IMR-90 (cell line): ENCODE measurements around the gene ATP1A2. TPM values are rescaled to one million over a fixed set of nuclear protein-coding genes. Genes with fewer than 3 reads are reported as not detected.

ENCODE experiments used
- ATAC-seq: fragments of 200-7000 bp; cut with Tn5 transposase; 2 replicates; pipeline ENCODE4 v1.9.1; 2020; ENCODE audit warnings: low read depth, mild to moderate bottlenecking, moderate library complexity
- BruUV-seq: library from RNA; stranded (reverse); fragments of 400-500 nt; replicated peaks from 2 replicates; lab custom pipeline; 2021; lab: Mats Ljungman, UMichigan
- CTCF ChIA-PET: fragments of 300-600 bp; formaldehyde crosslinking; extraction: SDS; loops from one replicate; lab custom pipeline; 2021; ENCODE audit warnings: antibody characterized with exemption; lab: Yijun Ruan, JAX
- POLR2A ChIA-PET: fragments of 300-600 bp; sonication (Branson Sonifier 250); formaldehyde crosslinking; loops from one replicate; lab custom pipeline; 2022; ENCODE audit warnings: antibody characterized with exemption; ENCODE audit not compliant: unreplicated experiment; lab: Charles Lee
- DNase-seq: peaks from one replicate; pipeline ENCODE4 v3.0.0; 2013
- H2AFZ ChIP-seq: replicated peaks from 2 replicates; pipeline ENCODE3; 2013; ENCODE audit warnings: low read length, mild to moderate bottlenecking; ENCODE audit not compliant: poor library complexity
- H2AK5ac ChIP-seq: 2 replicates; pipeline ENCODE4 v1.6.1; 2013; ENCODE audit warnings: low read depth, low read length, inconsistent platforms
- H2AK9ac ChIP-seq: replicated peaks from 2 replicates; pipeline ENCODE3; 2013; ENCODE audit warnings: mild to moderate bottlenecking, low read depth, low read length, moderate library complexity; ENCODE audit not compliant: poor library complexity
- H2BK120ac ChIP-seq: 2 replicates; pipeline ENCODE4 v1.6.1; 2013; ENCODE audit warnings: low read depth, low read length, inconsistent platforms
- H2BK15ac ChIP-seq: 3 replicates; pipeline ENCODE4 v1.6.1; 2013; ENCODE audit warnings: low read depth, low read length, inconsistent platforms
- H2BK20ac ChIP-seq: 2 replicates; pipeline ENCODE4 v1.6.1; 2013; ENCODE audit warnings: low read depth, mild to moderate bottlenecking, inconsistent platforms, low read length, moderate library complexity
- H2BK5ac ChIP-seq: 2 replicates; pipeline ENCODE4 v1.6.1; 2013; ENCODE audit warnings: mild to moderate bottlenecking, low read depth, low read length, inconsistent platforms; ENCODE audit not compliant: poor library complexity, severe bottlenecking
- H3K14ac ChIP-seq: replicated peaks from 2 replicates; pipeline ENCODE4 v1.6.1; 2013; ENCODE audit warnings: low read depth, low read length, inconsistent platforms
- H3K18ac ChIP-seq: 2 replicates; pipeline ENCODE4 v1.6.1; 2013; ENCODE audit warnings: low read depth, low read length, control low read depth
- H3K23ac ChIP-seq: 2 replicates; pipeline ENCODE4 v1.6.1; 2013; ENCODE audit warnings: low read depth, low read length, inconsistent platforms
- H3K27ac ChIP-seq: 2 replicates; pipeline ENCODE4 v1.5.1; 2013; ENCODE audit warnings: mild to moderate bottlenecking, control low read depth, low read length; ENCODE audit not compliant: insufficient read depth
- H3K27me3 ChIP-seq: 2 replicates; pipeline ENCODE4 v1.6.1; 2013; ENCODE audit warnings: low read length; ENCODE audit not compliant: control insufficient read depth, insufficient read depth
- H3K36me3 ChIP-seq: 2 replicates; pipeline ENCODE4 v1.6.1; 2013; ENCODE audit warnings: low read length, mixed read lengths; ENCODE audit not compliant: control insufficient read depth, insufficient read depth
- H3K4ac ChIP-seq: 2 replicates; pipeline ENCODE4 v1.6.1; 2013; ENCODE audit warnings: low read depth, low read length, inconsistent platforms
- H3K4me1 ChIP-seq: 2 replicates; pipeline ENCODE4 v1.6.1; 2013; ENCODE audit warnings: low read length, mixed read lengths; ENCODE audit not compliant: control insufficient read depth, insufficient read depth
- H3K4me2 ChIP-seq: 2 replicates; pipeline ENCODE4 v1.6.1; 2013; ENCODE audit warnings: low read depth, mild to moderate bottlenecking, control low read depth, low read length, moderate library complexity
- H3K4me3 ChIP-seq: 2 replicates; pipeline ENCODE4 v1.5.1; 2013; ENCODE audit warnings: low read depth, mild to moderate bottlenecking, control low read depth, low read length, moderate library complexity; ENCODE audit not compliant: insufficient read depth
- H3K56ac ChIP-seq: 2 replicates; pipeline ENCODE4 v1.6.1; 2013; ENCODE audit warnings: low read length, inconsistent platforms; ENCODE audit not compliant: insufficient read depth; ENCODE audit errors: extremely low read depth
- H3K79me1 ChIP-seq, 2 experiments: 2 replicates each; pipeline ENCODE4 v1.6.1; 2013; ENCODE audit warnings: low read length in 2 of 2, inconsistent platforms in 1 of 2, low read depth in 1 of 2
- H3K9ac ChIP-seq: 2 replicates; pipeline ENCODE4 v1.6.1; 2013; ENCODE audit warnings: low read depth, low read length, control low read depth
- H3K9me1 ChIP-seq: 2 replicates; pipeline ENCODE4 v1.6.1; 2013; ENCODE audit warnings: low read length, inconsistent platforms; ENCODE audit not compliant: insufficient read depth
- H3K9me3 ChIP-seq: 2 replicates; pipeline ENCODE4 v1.6.1; 2013; ENCODE audit warnings: low read length; ENCODE audit not compliant: control insufficient read depth, insufficient read depth
- H4K20me1 ChIP-seq: 2 replicates; pipeline ENCODE4 v1.6.1; 2013; ENCODE audit warnings: low read length, inconsistent platforms; ENCODE audit not compliant: insufficient read depth
- H4K5ac ChIP-seq: 2 replicates; pipeline ENCODE4 v1.6.1; 2013; ENCODE audit warnings: mild to moderate bottlenecking, low read depth, low read length, control low read depth
- H4K8ac ChIP-seq, 2 experiments: 2 replicates each; pipeline ENCODE4 v1.6.1; 2013; ENCODE audit warnings: low read depth in 2 of 2, low read length in 2 of 2, control low read depth in 1 of 2, inconsistent platforms in 1 of 2
- H4K91ac ChIP-seq: 2 replicates; pipeline ENCODE4 v1.6.1; 2013; ENCODE audit warnings: low read depth, low read length, inconsistent platforms; ENCODE audit not compliant: insufficient read depth
- BHLHE40 ChIP-seq: fragments of 150-350 bp; IDR thresholded peaks from 2 replicates; pipeline ENCODE4 v1.6.1; 2016; ENCODE audit warnings: mild to moderate bottlenecking, low read depth, low read length
- MAFK ChIP-seq: IDR thresholded peaks from 2 replicates; pipeline ENCODE4 v1.6.1; 2012; ENCODE audit warnings: low read depth, low read length, improper control_type of control experiment
- MAZ ChIP-seq: IDR thresholded peaks from 2 replicates; pipeline ENCODE4 v1.6.1; 2012; ENCODE audit warnings: low read depth, mild to moderate bottlenecking, low read length, improper control_type of control experiment, moderate library complexity, borderline replicate concordance
- MXI1 ChIP-seq: IDR thresholded peaks from 2 replicates; pipeline ENCODE4 v1.6.1; 2012; ENCODE audit warnings: low read depth, mild to moderate bottlenecking, low read length, moderate library complexity, borderline replicate concordance
- RAD21 ChIP-seq: IDR thresholded peaks from 2 replicates; pipeline ENCODE4 v1.6.1; 2012; ENCODE audit warnings: low read length, improper control_type of control experiment
- RCOR1 ChIP-seq: IDR thresholded peaks from 2 replicates; pipeline ENCODE4 v1.6.1; 2012; ENCODE audit warnings: mild to moderate bottlenecking, low read length, improper control_type of control experiment; ENCODE audit not compliant: insufficient replicate concordance
- RFX5 ChIP-seq: IDR thresholded peaks from 2 replicates; pipeline ENCODE4 v1.8.0; 2012; ENCODE audit warnings: low read depth, mild to moderate bottlenecking, low read length, moderate library complexity
- SMC3 ChIP-seq: fragments of 150-350 bp; IDR thresholded peaks from 2 replicates; pipeline ENCODE4 v1.6.1; 2016; ENCODE audit warnings: low read depth, mild to moderate bottlenecking, antibody characterized with exemption, low read length, moderate library complexity
- WGBS, 2 experiments: methylation state at CpG; one replicate each; pipeline versions ENCODE4 v1.1.5 to v1.1.7; 2013; ENCODE audit warnings: missing lambda C conversion rate in 2 of 2; ENCODE audit not compliant: insufficient read length in 1 of 2; ENCODE audit errors: extremely low coverage in 2 of 2; 5-methylcytosine and 5-hydroxymethylcytosine counted together
- dilution Hi-C: fragments of 300-500 bp; cut with HindIII; formaldehyde crosslinking; loops from one replicate; pipeline ENCODE4 v1.14.3; 2018; ENCODE audit warnings: low sequenced_read_pairs; ENCODE audit not compliant: unreplicated experiment
- in situ Hi-C: fragments of 300-500 bp; cut with MboI; formaldehyde crosslinking; loops from 3 replicates; pipeline ENCODE4 v1.14.3; 2019; ENCODE audit warnings: low sequenced_read_pairs, inconsistent platforms, mixed read lengths
- intact Hi-C: fragments of 100-400 bp; cut with micrococcal nuclease; formaldehyde crosslinking; loops from 2 replicates; pipeline ENCODE4 v1.10.0; 2022
- polyA plus RNA-seq, 3 experiments: library from polyadenylated mRNA; depleted of rRNA; stranded (reverse); fragments of >200 nt; gene quantifications; 2 replicates each; pipeline ENCODE4 v1.2.3, GENCODE V29; 2012; ENCODE audit warnings: low replicate concordance in 1 of 3
- total RNA-seq: library from RNA; depleted of rRNA; stranded (reverse); fragments of >200 nt; gene quantifications from 2 replicates; pipeline ENCODE4 v1.2.3, GENCODE V29; 2012
- TF ChIP-seq, protein P1 (sequence below): conservative IDR thresholded peaks from 2 replicates; pipeline ENCODE4 v1.5.1; 2012; ENCODE audit warnings: mild to moderate bottlenecking, low read depth, low read length, improper control_type of control experiment

ATP1A2 gene
- total and polyA plus RNA-seq, 2 of the 4 experiments (the other 2 are of a cell fraction) = under 0.01 to 0.15 TPM

DNA sequence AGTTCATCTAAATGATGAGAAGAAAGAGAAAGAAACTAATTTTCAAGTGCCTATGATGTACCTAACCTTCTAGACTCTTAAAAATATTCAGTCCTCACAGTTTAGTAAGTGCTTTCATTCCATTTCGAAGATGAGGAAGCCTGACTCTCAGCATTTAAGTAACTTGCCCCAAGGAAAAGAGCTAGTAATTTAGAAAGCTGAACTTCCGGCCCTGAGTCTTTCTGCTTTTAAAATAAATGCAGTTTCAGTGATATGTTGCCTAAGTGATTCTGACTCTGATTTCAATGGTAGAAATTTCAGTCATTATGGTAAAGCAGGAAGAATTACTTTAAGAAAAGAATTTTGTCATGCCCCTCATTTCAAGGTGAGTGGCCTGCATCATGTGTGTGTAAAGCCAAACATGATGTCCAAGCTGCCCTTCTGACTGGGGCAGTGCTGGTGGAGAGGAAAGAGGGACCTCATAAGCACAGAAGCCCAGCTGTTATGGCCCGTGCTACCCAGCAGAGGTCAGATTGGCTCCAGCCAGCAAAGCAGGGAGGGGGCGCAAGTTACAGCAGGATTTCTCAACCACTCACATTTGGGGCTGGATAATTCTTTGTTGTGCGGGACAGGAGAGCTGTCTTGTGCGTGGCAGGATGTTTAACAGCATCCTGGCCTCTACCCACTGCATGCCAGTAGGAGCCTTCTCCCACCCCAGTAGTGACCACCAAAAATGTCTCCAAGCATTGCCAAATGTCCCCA, 46.6 kb downstream of the ATP1A2 start:
- no TSS peak for BruUV-seq
- no peak overlapping the region for H3K4ac ChIP-seq
- H3K56ac ChIP-seq = no peak overlapping the region
- H3K27ac ChIP-seq = no peak overlapping the region
- WGBS, 2 experiments = 74% methylated on average over 2 of the region's 6 CpGs; no CpG with 5 or more reads in 1 of the 2 experiments
- H3K79me1 ChIP-seq = no peaks in the 10 kb centered on the region
- H2BK20ac ChIP-seq = no peak overlapping the region
- no peak overlapping the region for H4K91ac ChIP-seq
- no peak overlapping the region for H3K23ac ChIP-seq
- no peak overlapping the region for H2AK5ac ChIP-seq
- H3K27me3 ChIP-seq = peaks cover 42% of the 10 kb centered on the region
- DNase-seq (peak; percentile 22), ATAC-seq (peak; percentile 74; the same call in 1 of the 2 replicates)
- no peaks in the 10 kb centered on the region for H3K36me3 ChIP-seq
- no peak overlapping the region for H3K18ac ChIP-seq
- no peak overlapping the region for H3K14ac ChIP-seq
- H4K20me1 ChIP-seq = no peaks in the 10 kb centered on the region
- dilution Hi-C loops (no loop called here), in situ Hi-C loops (no loop called here), intact Hi-C loops (no loop called here)
- peak overlapping the region; percentile 19 for H2AK9ac ChIP-seq
- no peak overlapping the region for H4K8ac ChIP-seq
- no peak overlapping the region for H3K4me2 ChIP-seq
- no peak overlapping the region for H3K9ac ChIP-seq
- H3K4me3 ChIP-seq = no peak overlapping the region
- TF ChIP-seq MXI1 (no peak), MAZ (no peak), BHLHE40 (no peak), MAFK (no peak), SMC3 (peak; percentile 40; the same call in 1 of the 2 replicates), RAD21 (peak; percentile 54), RFX5 (no peak), RCOR1 (no peak)
- TF ChIP-seq, protein P1, sequence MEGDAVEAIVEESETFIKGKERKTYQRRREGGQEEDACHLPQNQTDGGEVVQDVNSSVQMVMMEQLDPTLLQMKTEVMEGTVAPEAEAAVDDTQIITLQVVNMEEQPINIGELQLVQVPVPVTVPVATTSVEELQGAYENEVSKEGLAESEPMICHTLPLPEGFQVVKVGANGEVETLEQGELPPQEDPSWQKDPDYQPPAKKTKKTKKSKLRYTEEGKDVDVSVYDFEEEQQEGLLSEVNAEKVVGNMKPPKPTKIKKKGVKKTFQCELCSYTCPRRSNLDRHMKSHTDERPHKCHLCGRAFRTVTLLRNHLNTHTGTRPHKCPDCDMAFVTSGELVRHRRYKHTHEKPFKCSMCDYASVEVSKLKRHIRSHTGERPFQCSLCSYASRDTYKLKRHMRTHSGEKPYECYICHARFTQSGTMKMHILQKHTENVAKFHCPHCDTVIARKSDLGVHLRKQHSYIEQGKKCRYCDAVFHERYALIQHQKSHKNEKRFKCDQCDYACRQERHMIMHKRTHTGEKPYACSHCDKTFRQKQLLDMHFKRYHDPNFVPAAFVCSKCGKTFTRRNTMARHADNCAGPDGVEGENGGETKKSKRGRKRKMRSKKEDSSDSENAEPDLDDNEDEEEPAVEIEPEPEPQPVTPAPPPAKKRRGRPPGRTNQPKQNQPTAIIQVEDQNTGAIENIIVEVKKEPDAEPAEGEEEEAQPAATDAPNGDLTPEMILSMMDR = peak; percentile 50
- H2BK120ac ChIP-seq = no peak overlapping the region
- ChIA-PET CTCF (interaction anchor here (0.5 to 0.9 kb wide), 5 partner anchors 17 to 288 kb away, joined by 3 to 6 read pairs (median 3); no protein-coding TSS in a partner anchor), POLR2A (no interaction called here)
- H2BK5ac ChIP-seq = no peak overlapping the region
- no peaks in the 10 kb centered on the region for H3K4me1 ChIP-seq
- no peak overlapping the region for H4K5ac ChIP-seq
- peak overlapping the region; percentile 41 for H2AFZ ChIP-seq
- H2BK15ac ChIP-seq = no peak overlapping the region
- no peaks in the 10 kb centered on the region for H3K9me3 ChIP-seq
- H3K9me1 ChIP-seq = no peaks in the 10 kb centered on the region
